HG02981 (cell line): ENCODE results near the gene POMP.
A peak's percentile ranks its signal among the peaks of the same experiment; 100 is the strongest.
"Not testable (repeated sequence)": the region's sequence is repeated elsewhere in the genome, so short reads cannot be mapped to it uniquely, and the experiment has no call there.

Source experiments
- ATAC-seq: cut with Tn5 transposase; IDR thresholded peaks from one replicate; pipeline ENCODE4 v1.9.1; 2021; ENCODE audit warnings: mild to moderate bottlenecking, moderate library complexity; ENCODE audit not compliant: unreplicated experiment

POMP gene

GRCh38 chr13:28685892-28686291 lies 27.0 kb downstream of the POMP start:
- ATAC-seq, result no peak

- not testable (repeated sequence) for ATAC-seq
Measured at GRCh38 chr13:28693605-28694491, 34.9 kb downstream of the POMP start.

GRCh38 chr13:28697441-28697840 lies 38.5 kb downstream of the POMP start:
- no peak for ATAC-seq

GRCh38 chr13:28699246-28699645 lies 40.3 kb downstream of the POMP start:
- no peak for ATAC-seq

GRCh38 chr13:28704282-28704681 lies 45.4 kb downstream of the POMP start:
- ATAC-seq, result no peak

- no peak for ATAC-seq
Measured at GRCh38 chr13:28704919-28705318, 46.0 kb downstream of the POMP start.

- ATAC-seq, result no peak
Measured at GRCh38 chr13:28705461-28706083, 46.6 kb downstream of the POMP start.

GRCh38 chr13:28707629-28708427 lies 48.9 kb downstream of the POMP start:
- ATAC-seq, result peak; percentile 99

- ATAC-seq, result no peak
Measured at GRCh38 chr13:28710161-28710560, 51.2 kb downstream of the POMP start.

- ATAC-seq, result no peak
Measured at GRCh38 chr13:28714651-28715050, 55.7 kb downstream of the POMP start.

GRCh38 chr13:28716511-28716910 lies 57.6 kb downstream of the POMP start:
- no peak for ATAC-seq

GRCh38 chr13:28717170-28717569 lies 58.2 kb downstream of the POMP start:
- no peak for ATAC-seq

GRCh38 chr13:28718196-28718542 lies 59.2 kb downstream of the POMP start:
- ATAC-seq, result no peak

- ATAC-seq, result peak; percentile 99
Measured at GRCh38 chr13:28718543-28719226, 59.8 kb downstream of the POMP start, which contains the start of gene SLC46A3. Gene SLC46A3 (minus strand): TSS chr13:28718970. CDS start chr13:28717998, 972 bp downstream.

- ATAC-seq, result no peak
Measured at GRCh38 chr13:28719227-28720055, 60.5 kb downstream of the POMP start.

GRCh38 chr13:28723806-28724205 lies 64.9 kb downstream of the POMP start:
- no peak for ATAC-seq

- no peak for ATAC-seq
Measured at GRCh38 chr13:28725046-28725610, 66.2 kb downstream of the POMP start.
